H1 (cell line): ENCODE results near the gene LOX. TPM values are rescaled to one million over a fixed set of nuclear protein-coding genes. Genes with fewer than 3 reads are reported as not detected.

Experiments used
- CTCF ChIA-PET: fragments of 300-600 bp; sonication (Branson Sonifier 250); formaldehyde crosslinking; loops from one replicate; lab custom pipeline; 2021; ENCODE audit not compliant: partially characterized antibody; lab: Charles Lee
- POLR2A ChIA-PET: fragments of 300-600 bp; sonication (Branson Sonifier 250); formaldehyde crosslinking; loops from one replicate; lab custom pipeline; 2021; ENCODE audit warnings: inconsistent platforms; ENCODE audit not compliant: partially characterized antibody; lab: Charles Lee
- DNase-seq, 2 experiments: peaks; one replicate each; pipeline versions ENCODE4 v3.0.0 to v3.0.0-alpha.2; 2010 to 2022; ENCODE audit warnings: low spot score in 2 of 2, low read depth in 1 of 2, mixed read lengths in 1 of 2
- FAIRE-seq: peaks from 2 replicates; lab custom pipeline; 2011; peaks lifted over from hg19 to GRCh38; lab: Jason Lieb, UNC
- H2AFZ ChIP-seq: 2 replicates; pipeline ENCODE4 v1.8.1; 2012; ENCODE audit warnings: low read length, inconsistent platforms
- H2AK5ac ChIP-seq: 2 replicates; pipeline ENCODE4 v1.6.1; 2013; ENCODE audit warnings: low read depth, low read length
- H2BK120ac ChIP-seq: replicated peaks from 2 replicates; pipeline ENCODE3; 2013; ENCODE audit warnings: low read depth, low read length, inconsistent platforms
- H2BK12ac ChIP-seq: 2 replicates; pipeline ENCODE4 v1.6.1; 2013; ENCODE audit warnings: low read depth, low read length
- H2BK15ac ChIP-seq: 2 replicates; pipeline ENCODE4 v1.6.1; 2013; ENCODE audit warnings: low read length
- H2BK20ac ChIP-seq: 2 replicates; pipeline ENCODE4 v1.6.1; 2013; ENCODE audit warnings: low read length
- H2BK5ac ChIP-seq: 2 replicates; pipeline ENCODE4 v1.6.1; 2013; ENCODE audit warnings: low read depth, low read length
- H3K14ac ChIP-seq: 2 replicates; pipeline ENCODE4 v1.6.1; 2013; ENCODE audit warnings: inconsistent platforms; ENCODE audit not compliant: insufficient read length
- H3K18ac ChIP-seq: 2 replicates; pipeline ENCODE4 v1.6.1; 2013; ENCODE audit warnings: low read length; ENCODE audit errors: extremely low read depth
- H3K23ac ChIP-seq: 2 replicates; pipeline ENCODE4 v1.6.1; 2013; ENCODE audit warnings: inconsistent platforms; ENCODE audit not compliant: insufficient read length
- H3K23me2 ChIP-seq: 2 replicates; pipeline ENCODE4 v1.6.1; 2013; ENCODE audit warnings: low read depth, low read length
- H3K27ac ChIP-seq: 2 replicates; pipeline ENCODE4 v1.6.1; 2011; ENCODE audit warnings: low read depth, low read length, inconsistent platforms
- H3K27me3 ChIP-seq, 4 experiments: replicated peaks in 1 of 4; 1 replicate in 1 of 4; 2 replicates in 3 of 4; pipeline versions ENCODE4 v1.6.1 to v1.8.1; 2011 to 2013; ENCODE audit warnings: low read length in 3 of 4, mild to moderate bottlenecking in 3 of 4, inconsistent platforms in 2 of 4, mixed read lengths in 2 of 4, moderate library complexity in 1 of 4; ENCODE audit not compliant: control insufficient read depth in 3 of 4, insufficient read depth in 3 of 4; ENCODE audit errors: extremely low read depth in 1 of 4
- H3K36me3 ChIP-seq, 4 experiments: 2 replicates each; pipeline versions ENCODE4 v1.6.1 to v1.8.1; 2011 to 2013; ENCODE audit warnings: mild to moderate bottlenecking in 4 of 4, low read length in 3 of 4, moderate library complexity in 2 of 4, control low read depth in 1 of 4, inconsistent platforms in 1 of 4; ENCODE audit not compliant: insufficient read depth in 4 of 4, control insufficient read depth in 2 of 4
- H3K4ac ChIP-seq: replicated peaks from 2 replicates; pipeline ENCODE3; 2013; ENCODE audit warnings: low read length, low read depth, mixed read lengths, inconsistent platforms; ENCODE audit not compliant: insufficient read length
- H3K4me1 ChIP-seq, 4 experiments: replicated peaks in 1 of 4; 1 replicate in 1 of 4; 2 replicates in 3 of 4; pipeline versions ENCODE4 v1.6.1 to v1.8.1; 2011 to 2013; ENCODE audit warnings: low read length in 3 of 4, inconsistent platforms in 2 of 4, mixed read lengths in 1 of 4; ENCODE audit not compliant: insufficient read depth in 4 of 4, control insufficient read depth in 3 of 4
- H3K4me2 ChIP-seq, 2 experiments: 2 replicates each; pipeline versions ENCODE4 v1.6.1 to v1.8.1; 2011 to 2013; ENCODE audit warnings: low read depth in 2 of 2, low read length in 2 of 2, control low read depth in 1 of 2, inconsistent platforms in 1 of 2, mild to moderate bottlenecking in 1 of 2; ENCODE audit not compliant: insufficient read depth in 1 of 2
- H3K4me3 ChIP-seq, 4 experiments: fragments of 200-600, 300-600 bp in 1 of 4; sonication (generic), shearing (Covaris generic), sonication (Bioruptor Twin) in 1 of 4; 2 replicates each; pipeline versions ENCODE4 v1.5.1 to v1.8.1; 2011 to 2016; ENCODE audit warnings: low read length in 4 of 4, low read depth in 3 of 4, control low read depth in 2 of 4, inconsistent platforms in 2 of 4, mild to moderate bottlenecking in 2 of 4, mixed read lengths in 1 of 4, moderate library complexity in 1 of 4; ENCODE audit not compliant: insufficient read depth in 2 of 4; ENCODE audit errors: extremely low read depth in 1 of 4
- H3K56ac ChIP-seq: replicated peaks from 2 replicates; pipeline ENCODE3; 2013; ENCODE audit warnings: low read depth, mild to moderate bottlenecking, mixed read lengths, low read length, inconsistent platforms; ENCODE audit not compliant: insufficient read length
- H3K79me1 ChIP-seq: 2 replicates; pipeline ENCODE4 v1.6.1; 2013; ENCODE audit warnings: low read depth, low read length, control low read depth
- H3K79me2 ChIP-seq, 2 experiments: 2 replicates each; pipeline versions ENCODE4 v1.6.1 to v1.8.1; 2012 to 2013; ENCODE audit warnings: low read length in 2 of 2, mild to moderate bottlenecking in 2 of 2, inconsistent platforms in 1 of 2; ENCODE audit not compliant: insufficient read depth in 2 of 2, control insufficient read depth in 1 of 2
- H3K9ac ChIP-seq, 4 experiments: replicated peaks in 1 of 4; 1 replicate in 1 of 4; 2 replicates in 3 of 4; pipeline versions ENCODE4 v1.6.1 to v1.8.1; 2011 to 2013; ENCODE audit warnings: low read depth in 3 of 4, low read length in 3 of 4, control low read depth in 2 of 4, mild to moderate bottlenecking in 2 of 4, moderate library complexity in 2 of 4, inconsistent platforms in 1 of 4; ENCODE audit errors: extremely low read depth in 1 of 4
- H3K9me3 ChIP-seq, 2 experiments: 2 replicates each; pipeline versions ENCODE4 v1.6.1 to v1.8.1; 2012 to 2013; ENCODE audit warnings: mild to moderate bottlenecking in 2 of 2, moderate library complexity in 2 of 2, control low read depth in 1 of 2, inconsistent platforms in 1 of 2, low read depth in 1 of 2, low read length in 1 of 2, mixed read lengths in 1 of 2; ENCODE audit not compliant: insufficient read depth in 2 of 2
- H4K20me1 ChIP-seq, 2 experiments: replicated peaks in 1 of 2; 2 replicates each; pipeline versions ENCODE3 to v1.8.1; 2011 to 2013; ENCODE audit warnings: inconsistent platforms in 2 of 2, low read length in 2 of 2, mild to moderate bottlenecking in 1 of 2; ENCODE audit not compliant: insufficient read depth in 2 of 2, control insufficient read depth in 1 of 2
- H4K5ac ChIP-seq: 2 replicates; pipeline ENCODE4 v1.6.1; 2013; ENCODE audit warnings: low read length, low read depth, mixed read lengths, inconsistent platforms; ENCODE audit not compliant: insufficient read length
- H4K8ac ChIP-seq: 2 replicates; pipeline ENCODE4 v1.8.0; 2013; ENCODE audit warnings: mild to moderate bottlenecking, moderate library complexity, low read length, inconsistent platforms; ENCODE audit not compliant: insufficient read depth; ENCODE audit errors: extremely low read depth
- H4K91ac ChIP-seq: replicated peaks from 2 replicates; pipeline ENCODE3; 2013; ENCODE audit warnings: low read length, mixed read lengths, inconsistent platforms; ENCODE audit not compliant: insufficient read length
- CHD1 ChIP-seq: IDR thresholded peaks from 2 replicates; pipeline ENCODE4 v1.6.1; 2012; ENCODE audit warnings: low read depth, low read length, improper control_type of control experiment
- GABPA ChIP-seq: IDR thresholded peaks from 2 replicates; pipeline ENCODE4 v1.6.1; 2011; ENCODE audit warnings: mild to moderate bottlenecking, low read length, moderate library complexity, borderline replicate concordance; ENCODE audit not compliant: insufficient read depth
- GTF2F1 ChIP-seq: IDR thresholded peaks from 2 replicates; pipeline ENCODE4 v1.6.1; 2012; ENCODE audit warnings: low read depth, low read length, improper control_type of control experiment, borderline replicate concordance
- PHF8 ChIP-seq: fragments of 200-600 bp; sonication (generic); conservative IDR thresholded peaks from 2 replicates; pipeline ENCODE4 v1.7.1; 2012; ENCODE audit warnings: low read depth, mild to moderate bottlenecking, inconsistent platforms, low read length, moderate library complexity
- WGBS, 2 experiments: shearing (Covaris generic) in 1 of 2; methylation state at CpG; one replicate each; pipeline versions ENCODE4 v1.1.6 to v1.1.7; 2013 to 2015; ENCODE audit warnings: low lambda C conversion rate in 2 of 2, mixed read lengths in 2 of 2, inconsistent platforms in 1 of 2, low coverage in 1 of 2, missing lambda C conversion rate in 1 of 2; ENCODE audit not compliant: insufficient replicate concordance in 2 of 2, insufficient coverage in 1 of 2, insufficient read length in 1 of 2; ENCODE audit errors: extremely low coverage in 1 of 2, missing lambda C conversion rate in 1 of 2; 5-methylcytosine and 5-hydroxymethylcytosine counted together
- polyA plus RNA-seq, 7 experiments: library from polyadenylated mRNA; depleted of rRNA in 3 of 7; stranded (reverse) in 5 of 7; unstranded in 2 of 7; fragments of >200 nt in 5 of 7; fragments of 200-250 nt in 2 of 7; gene quantifications; 1 replicate in 5 of 7; 2 replicates in 1 of 7; 4 replicates in 1 of 7; pipeline versions ENCODE4 v1.2.1 to v1.2.3, GENCODE V29; 2011 to 2013; ENCODE audit warnings: missing spikeins in 2 of 7, mixed read lengths in 2 of 7
- total RNA-seq: library from RNA; stranded (reverse); fragmentation: NEBNext Ultra II Directional; extraction: Animal tissue kit (Norgen Biotek cat#: 25700); gene quantifications from 2 replicates; pipeline ENCODE4 v1.2.1, GENCODE V29; 2021
- TF ChIP-seq, protein P1 (sequence below): IDR thresholded peaks from 2 replicates; pipeline ENCODE4 v1.6.1; 2012; ENCODE audit warnings: inconsistent platforms

The LOX gene
- total and polyA plus RNA-seq, 2 of the 8 experiments (the other 6 are each of a cell fraction or from before 2014, with no cell fraction given), result 1.1 to 2.2 TPM

DNA sequence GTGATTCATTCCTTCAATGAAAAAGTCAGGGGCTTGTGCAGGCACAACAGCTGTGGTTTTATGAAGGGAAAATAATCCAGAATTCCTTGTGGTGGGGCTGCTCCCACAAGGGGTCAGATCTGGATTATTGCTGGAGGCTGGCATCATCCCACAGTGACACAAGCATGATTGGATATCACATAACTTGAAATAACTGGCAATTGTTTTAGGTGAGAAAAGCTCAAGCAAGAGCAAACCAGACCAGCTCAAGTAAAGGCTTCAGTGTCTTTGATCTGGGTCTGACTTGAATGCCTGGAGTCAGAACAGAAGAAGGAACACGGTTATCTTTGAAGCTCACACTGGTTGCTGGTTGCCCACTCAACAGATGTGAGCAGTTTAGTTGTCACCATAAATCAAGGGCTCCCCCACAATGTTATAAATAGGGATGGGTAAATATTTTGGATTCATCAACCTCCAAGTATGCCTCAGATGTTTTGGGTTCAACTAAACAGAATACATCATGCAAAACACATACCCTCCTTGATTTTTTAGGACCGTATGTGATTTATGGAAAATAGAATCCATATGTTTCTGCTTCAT is 48.2 kb upstream of the LOX start:
- no peaks in the 10 kb centered on the region for H3K36me3 ChIP-seq
- no peaks in the 10 kb centered on the region for H4K20me1 ChIP-seq
- FAIRE-seq (no peak), DNase-seq (no peak)
- TF ChIP-seq GTF2F1 (no peak), CHD1 (no peak), GABPA (no peak), PHF8 (no peak)
- TF ChIP-seq, protein P1, sequence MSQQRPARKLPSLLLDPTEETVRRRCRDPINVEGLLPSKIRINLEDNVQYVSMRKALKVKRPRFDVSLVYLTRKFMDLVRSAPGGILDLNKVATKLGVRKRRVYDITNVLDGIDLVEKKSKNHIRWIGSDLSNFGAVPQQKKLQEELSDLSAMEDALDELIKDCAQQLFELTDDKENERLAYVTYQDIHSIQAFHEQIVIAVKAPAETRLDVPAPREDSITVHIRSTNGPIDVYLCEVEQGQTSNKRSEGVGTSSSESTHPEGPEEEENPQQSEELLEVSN, result no peak
- no peak overlapping the region for H2BK120ac ChIP-seq
- no peak overlapping the region for H3K4ac ChIP-seq
- no peak overlapping the region for H3K14ac ChIP-seq
- H3K18ac ChIP-seq, result no peak overlapping the region
- ChIA-PET CTCF (interaction anchor here (0.6 to 2.2 kb wide), 9 partner anchors 10 to 374 kb away, joined by 3 to 14 read pairs (median 4); no protein-coding TSS in a partner anchor), POLR2A (interaction anchor here (1.2 kb wide), 1 partner anchor 24 kb away, joined by 4 read pairs; no protein-coding TSS in a partner anchor)
- H4K91ac ChIP-seq, result no peak overlapping the region
- H3K79me1 ChIP-seq, result no peaks in the 10 kb centered on the region
- H3K4me1 ChIP-seq, result peaks cover 2 to 6% (median 3%) of the 10 kb centered on the region in 4 experiments; a peak in 3 of 7 replicates
- H2BK5ac ChIP-seq, result no peak overlapping the region
- no peak overlapping the region for H3K4me2 ChIP-seq
- H3K9me3 ChIP-seq, result no peaks in the 10 kb centered on the region
- H2BK12ac ChIP-seq, result no peak overlapping the region
- H2AFZ ChIP-seq, result no peak overlapping the region
- H3K9ac ChIP-seq, result no peak overlapping the region
- H4K5ac ChIP-seq, result no peak overlapping the region
- H3K23ac ChIP-seq, result no peak overlapping the region
- no peaks in the 10 kb centered on the region for H3K79me2 ChIP-seq
- no peak overlapping the region for H2AK5ac ChIP-seq
- no peak overlapping the region for H3K4me3 ChIP-seq
- no peak overlapping the region for H2BK20ac ChIP-seq
- no peak overlapping the region for H4K8ac ChIP-seq
- WGBS, 2 experiments, result 86% methylated on average over 2 of the region's 2 CpGs; no CpG with 5 or more reads in 1 of the 2 experiments
- no peak overlapping the region for H3K27ac ChIP-seq
- no peak overlapping the region for H2BK15ac ChIP-seq
- no peaks in the 10 kb centered on the region for H3K23me2 ChIP-seq
- no peak overlapping the region for H3K56ac ChIP-seq
- no peaks in the 10 kb centered on the region for H3K27me3 ChIP-seq
